ENCODE data around the gene GSE1.

GRCh38 chr16:85573696-85574641, 39.2 kb upstream of the GSE1 start:
- TF ChIP-seq, protein P1, sequence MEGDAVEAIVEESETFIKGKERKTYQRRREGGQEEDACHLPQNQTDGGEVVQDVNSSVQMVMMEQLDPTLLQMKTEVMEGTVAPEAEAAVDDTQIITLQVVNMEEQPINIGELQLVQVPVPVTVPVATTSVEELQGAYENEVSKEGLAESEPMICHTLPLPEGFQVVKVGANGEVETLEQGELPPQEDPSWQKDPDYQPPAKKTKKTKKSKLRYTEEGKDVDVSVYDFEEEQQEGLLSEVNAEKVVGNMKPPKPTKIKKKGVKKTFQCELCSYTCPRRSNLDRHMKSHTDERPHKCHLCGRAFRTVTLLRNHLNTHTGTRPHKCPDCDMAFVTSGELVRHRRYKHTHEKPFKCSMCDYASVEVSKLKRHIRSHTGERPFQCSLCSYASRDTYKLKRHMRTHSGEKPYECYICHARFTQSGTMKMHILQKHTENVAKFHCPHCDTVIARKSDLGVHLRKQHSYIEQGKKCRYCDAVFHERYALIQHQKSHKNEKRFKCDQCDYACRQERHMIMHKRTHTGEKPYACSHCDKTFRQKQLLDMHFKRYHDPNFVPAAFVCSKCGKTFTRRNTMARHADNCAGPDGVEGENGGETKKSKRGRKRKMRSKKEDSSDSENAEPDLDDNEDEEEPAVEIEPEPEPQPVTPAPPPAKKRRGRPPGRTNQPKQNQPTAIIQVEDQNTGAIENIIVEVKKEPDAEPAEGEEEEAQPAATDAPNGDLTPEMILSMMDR (IDR thresholded peaks at IDR 0.05), result no peak
- TF ChIP-seq POLR2A (IDR thresholded peaks at IDR 0.05), result no peak

Measured in testis (tissue), 2 donors.